ENCODE results near the gene FKBP14. TPM values are rescaled to one million over a fixed set of nuclear protein-coding genes. Genes with fewer than 3 reads are reported as not detected.

Gene FKBP14
- total and polyA plus RNA-seq, 2 experiments from 2014 or later = 11.8 to 12.9 TPM

- no peaks in the 10 kb centered on the region for H3K9me3 Mint-ChIP-seq
- no peaks in the 10 kb centered on the region for H3F3A ChIP-seq (replicated peaks; ENCODE audit: low read depth)
- TF ChIP-seq NANOG (IDR thresholded peaks at IDR 0.05; ENCODE audit: borderline replicate concordance) (no peak), CREB1 (CRISPR knock-in tag; IDR thresholded peaks at IDR 0.05; ENCODE audit: low read depth) (no peak), STAT1 (IDR thresholded peaks at IDR 0.05; ENCODE audit: unreplicated experiment) (no peak), ZNF114 (CRISPR knock-in tag; IDR thresholded peaks at IDR 0.05) (no peak), EZH2 (IDR thresholded peaks at IDR 0.05; ENCODE audit: low read depth, unreplicated experiment) (no peak), REST (IDR thresholded peaks at IDR 0.05; ENCODE audit: unreplicated experiment) (no peak), ZNF462 (CRISPR knock-in tag; IDR thresholded peaks at IDR 0.05) (no peak), EZH2phosphoT487 (IDR thresholded peaks at IDR 0.05; ENCODE audit: unreplicated experiment) (no peak), ETS1 (IDR thresholded peaks at IDR 0.05) (no peak), JUNB (IDR thresholded peaks at IDR 0.05; ENCODE audit: unreplicated experiment) (no peak), CTCF (conservative IDR thresholded peaks at IDR 0.05; ENCODE audit: low read depth in 2 of 2) (no peak), ZNF331 (CRISPR knock-in tag; IDR thresholded peaks at IDR 0.05; ENCODE audit: low read depth) (no peak), POLR2AphosphoS5 (IDR thresholded peaks at IDR 0.05; ENCODE audit: low read depth) (no peak)
- H3K4me3 Mint-ChIP-seq = no peak overlapping the region
- H3K4me1 ChIP-seq (ENCODE audit: insufficient read depth) = peaks cover 5% of the 10 kb centered on the region; the same call in 1 of the 2 replicates
- H3K9me2 ChIP-seq (ENCODE audit: insufficient read depth) = no peaks in the 10 kb centered on the region
- peaks cover 34% of the 10 kb centered on the region for H3K79me2 ChIP-seq (replicated peaks; ENCODE audit: insufficient read depth)
- no peak overlapping the region for H2AFZ ChIP-seq
- ATAC-seq (no peak), DNase-seq (ENCODE audit: low spot score) (no peak)
- H3K27me3 Mint-ChIP-seq (ENCODE audit: insufficient read depth, low read depth, poor library complexity) = peaks cover 4% of the 10 kb centered on the region
- peaks cover 19% of the 10 kb centered on the region; the same call in 1 of the 2 replicates for H3K36me3 ChIP-seq (ENCODE audit: insufficient read depth)
- H3K4me1 Mint-ChIP-seq = peaks cover 14% of the 10 kb centered on the region; the same call in 2 of the 3 replicates
- H3K27me3 ChIP-seq (ENCODE audit: insufficient read depth) = no peaks in the 10 kb centered on the region
- no peak overlapping the region for H3K4me2 ChIP-seq
- peaks cover 21% of the 10 kb centered on the region for H3K36me3 Mint-ChIP-seq (ENCODE audit: low read depth)
- H3K4me3 ChIP-seq = no peak overlapping the region
- H3K27ac Mint-ChIP-seq = no peak overlapping the region
- peaks cover 8% of the 10 kb centered on the region; the same call in 1 of the 2 replicates for H4K20me1 ChIP-seq (replicated peaks; ENCODE audit: insufficient read depth)
- H3K27ac ChIP-seq (ENCODE audit: low read depth) = no peak overlapping the region
Observed at GRCh38 chr7:30020535-30020934, 6.0 kb downstream of the FKBP14 start.
